ENCODE measurements around the gene SMYD3.

SMYD3 gene

DNA sequence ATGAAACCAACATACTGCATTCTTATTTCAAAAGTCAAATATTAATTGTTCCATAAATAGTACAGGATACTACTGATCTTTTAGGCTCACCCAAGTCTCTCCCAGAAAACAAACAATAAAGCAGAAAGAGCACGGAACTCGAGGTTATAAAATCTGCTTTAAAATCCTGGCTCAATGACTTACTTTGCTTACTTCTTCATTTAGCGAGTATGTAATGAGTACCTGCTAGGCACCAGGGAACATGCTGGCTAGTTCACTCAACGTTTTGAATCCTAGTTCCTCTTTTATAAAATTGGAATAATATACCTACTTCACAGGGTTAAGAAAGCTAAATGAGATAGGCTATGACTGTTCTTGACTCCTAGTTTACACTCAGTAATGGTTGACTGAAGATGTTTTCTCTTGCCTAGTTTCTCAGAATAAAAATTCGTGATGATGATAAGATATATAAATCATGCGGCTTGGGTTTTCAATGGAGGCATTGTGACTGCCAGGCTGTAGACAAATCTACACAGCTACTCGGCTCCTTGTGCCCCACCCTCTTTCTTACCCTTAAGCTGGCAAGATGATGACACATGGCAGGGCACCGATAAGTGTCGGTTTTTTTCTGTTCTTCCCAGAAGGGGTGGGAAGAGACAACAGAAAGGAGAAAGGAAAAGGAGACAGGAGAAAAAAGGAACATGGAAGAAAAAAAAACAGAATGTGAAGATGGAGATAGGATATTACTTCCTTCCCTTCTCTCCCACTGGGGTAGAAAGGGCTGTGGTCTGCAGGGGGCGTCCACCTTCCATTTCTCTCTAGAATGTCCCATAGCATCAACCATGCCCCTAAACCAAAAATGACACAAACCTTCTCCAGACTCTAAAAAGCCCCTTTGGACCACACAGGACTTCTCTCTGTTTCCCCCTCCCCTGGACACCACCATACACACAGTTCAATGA is 507.1 kb downstream of the SMYD3 start:
- Histone ChIP-seq H3K4me1 (no peaks in the 10 kb centered on the region), H3K27me3 (ENCODE audit: low read depth) (no peaks in the 10 kb centered on the region), H3K36me3 (replicated peaks) (no peaks in the 10 kb centered on the region), H3K4me3 (no peak overlapping the region), H3K9me3 (no peaks in the 10 kb centered on the region)
- no peak for DNase-seq (ENCODE audit: low spot score in 2 of 2)
- in situ Hi-C loops (cut with MboI; ENCODE audit: low sequenced_read_pairs): loop anchor here (5.0 to 25.0 kb wide), 2 partner anchors 488 to 843 kb away; no protein-coding TSS in a partner anchor

DNA sequence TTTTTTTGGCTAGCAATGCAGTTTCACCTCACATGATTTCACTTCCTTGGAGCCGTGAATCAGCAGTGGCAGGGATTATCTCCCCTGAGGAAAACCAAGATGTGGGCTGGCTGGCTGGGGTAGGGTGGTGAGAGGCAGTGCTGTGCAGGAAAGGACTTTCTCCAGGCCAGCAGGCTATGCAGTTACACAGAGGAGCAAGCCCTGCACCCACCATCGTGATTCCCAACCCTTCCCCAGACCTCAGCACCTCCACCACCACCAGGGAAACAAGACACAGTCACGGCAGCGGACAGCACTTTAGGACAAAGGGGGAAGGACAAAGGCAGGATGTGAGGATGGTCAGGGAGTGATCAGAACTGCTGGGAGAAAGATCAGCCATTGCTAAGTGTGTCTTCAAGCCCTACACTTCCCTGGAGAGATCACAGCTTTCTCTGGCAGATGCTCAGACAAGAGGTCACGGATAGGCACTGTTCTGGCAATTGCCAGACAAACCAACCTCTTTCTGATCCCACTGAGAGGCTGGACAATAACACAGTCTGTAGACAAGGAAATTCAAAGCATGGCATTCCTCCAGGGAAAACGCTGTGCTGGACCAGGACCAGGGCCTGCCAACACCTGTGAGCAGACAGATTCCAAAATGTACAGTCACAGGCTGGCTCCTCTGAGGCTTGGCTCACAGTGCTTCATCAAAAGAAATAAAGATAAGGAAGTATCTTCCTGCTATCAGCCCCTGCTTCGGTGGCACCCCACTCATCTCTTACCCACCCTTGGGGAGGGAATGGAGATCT is 509.4 kb downstream of the SMYD3 start:
- DNase-seq (ENCODE audit: low spot score in 2 of 2): no peak
- Histone ChIP-seq H3K4me1 (no peaks in the 10 kb centered on the region), H3K36me3 (replicated peaks) (no peaks in the 10 kb centered on the region), H3K9me3 (no peaks in the 10 kb centered on the region), H3K4me3 (no peak overlapping the region), H3K27me3 (ENCODE audit: low read depth) (no peaks in the 10 kb centered on the region)
- in situ Hi-C loops (cut with MboI; ENCODE audit: low sequenced_read_pairs): no loop called here

DNA sequence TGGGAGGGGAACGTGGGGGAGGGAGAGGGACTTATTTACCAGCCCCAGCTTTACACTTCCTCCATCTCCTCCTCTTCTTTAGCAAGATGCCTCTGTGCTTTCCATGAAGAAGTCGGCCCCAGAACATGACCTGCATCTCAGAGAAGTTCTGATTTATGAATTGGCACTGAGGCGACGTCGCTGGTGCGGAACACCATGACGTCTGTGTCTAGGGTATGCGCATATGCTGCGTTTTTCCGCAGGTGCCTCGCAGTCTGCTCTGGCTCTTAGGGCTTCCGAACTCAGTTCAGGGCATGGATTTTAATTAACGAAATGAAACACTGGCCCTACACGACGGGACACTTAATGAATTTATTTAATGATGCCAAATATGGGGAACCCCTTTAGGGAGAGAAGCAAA is 510.3 kb downstream of the SMYD3 start:
- H3K36me3 ChIP-seq (replicated peaks): no peaks in the 10 kb centered on the region
- H3K27me3 ChIP-seq (ENCODE audit: low read depth): no peaks in the 10 kb centered on the region
- DNase-seq (ENCODE audit: low spot score in 2 of 2): no peak
- no peaks in the 10 kb centered on the region for H3K9me3 ChIP-seq
- no peaks in the 10 kb centered on the region for H3K4me1 ChIP-seq
- no peak overlapping the region for H3K4me3 ChIP-seq
- in situ Hi-C loops (cut with MboI; ENCODE audit: low sequenced_read_pairs): no loop called here

DNA sequence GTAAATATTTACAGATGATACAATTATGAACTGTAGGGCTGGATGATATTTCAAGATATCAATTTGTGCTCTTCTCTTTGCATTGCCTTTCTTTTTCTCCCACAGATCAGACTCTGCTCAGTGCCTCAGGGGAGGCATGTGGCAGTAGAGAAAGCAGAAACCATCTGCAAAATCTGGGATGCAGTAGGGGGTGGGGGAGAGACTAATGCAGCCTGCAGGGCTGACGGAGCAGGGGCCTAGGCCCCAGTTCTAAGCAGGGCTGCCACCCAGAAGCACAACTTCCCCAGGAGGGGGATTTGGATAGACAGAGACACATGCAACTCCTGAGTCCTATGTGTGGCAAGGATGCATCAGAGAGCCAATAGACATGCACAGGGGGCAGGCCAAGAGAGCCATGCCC is 511.6 kb downstream of the SMYD3 start:
- in situ Hi-C loops (cut with MboI; ENCODE audit: low sequenced_read_pairs): no loop called here
- no peak for DNase-seq (ENCODE audit: low spot score in 2 of 2)
- H3K4me3 ChIP-seq: no peak overlapping the region
- H3K4me1 ChIP-seq: no peaks in the 10 kb centered on the region
- no peaks in the 10 kb centered on the region for H3K36me3 ChIP-seq (replicated peaks)
- no peaks in the 10 kb centered on the region for H3K9me3 ChIP-seq
- no peaks in the 10 kb centered on the region for H3K27me3 ChIP-seq (ENCODE audit: low read depth)

DNA sequence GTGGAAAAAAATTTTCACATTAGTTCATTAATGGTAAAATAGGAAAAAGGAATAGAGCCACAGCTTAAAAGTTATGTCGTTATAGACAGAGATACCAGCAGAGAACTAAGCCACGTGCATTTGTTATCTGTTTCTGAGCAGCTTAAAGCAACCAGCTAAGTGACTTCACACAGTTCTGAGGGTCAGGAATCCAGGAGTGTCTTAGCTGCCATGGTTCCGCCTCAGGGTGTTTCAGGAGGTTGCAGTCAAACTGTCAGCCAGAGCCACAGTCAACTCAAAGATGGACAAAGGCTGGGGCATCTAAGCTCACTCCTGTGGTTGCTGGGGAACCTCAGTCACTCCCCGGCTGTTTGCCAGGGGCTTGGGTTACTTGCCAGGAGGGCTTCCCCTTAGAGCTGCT is 515.8 kb downstream of the SMYD3 start:
- no peak for DNase-seq (ENCODE audit: low spot score in 2 of 2)
- no peak overlapping the region for H3K4me3 ChIP-seq
- in situ Hi-C loops (cut with MboI; ENCODE audit: low sequenced_read_pairs): no loop called here

DNA sequence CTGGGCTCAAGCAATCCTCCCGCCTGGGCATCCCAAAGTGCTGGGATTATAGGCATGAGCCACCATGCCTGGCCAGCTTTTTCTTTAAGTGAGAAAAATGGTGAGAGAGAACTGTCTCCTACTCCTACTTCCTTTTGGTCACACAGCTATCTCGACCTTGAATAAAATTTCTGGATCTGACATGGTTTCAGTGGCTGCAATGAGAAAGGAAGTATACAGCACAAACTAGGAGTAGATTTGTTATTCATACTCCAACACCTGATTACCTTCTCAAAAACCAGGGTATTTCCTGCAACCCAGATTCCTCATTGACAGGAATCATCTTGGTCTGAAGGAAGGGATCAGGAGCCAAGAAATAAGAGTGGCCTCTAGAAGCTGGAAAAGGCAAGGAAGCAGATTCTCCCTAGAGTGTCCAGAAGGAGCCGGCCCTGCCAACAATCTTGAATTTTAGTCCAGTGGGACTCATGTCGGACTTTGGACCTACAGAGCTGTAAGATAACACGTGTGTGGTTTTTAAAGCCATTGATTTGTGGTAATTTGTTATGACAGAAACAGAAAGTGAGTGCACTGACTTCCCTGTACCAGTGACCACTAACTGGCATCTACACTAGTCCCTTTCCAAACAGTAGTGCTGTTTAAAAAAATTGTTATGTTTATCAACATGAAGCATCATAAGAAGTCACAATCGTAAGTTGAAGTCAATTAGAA is 516.6 kb downstream of the SMYD3 start:
- in situ Hi-C loops (cut with MboI; ENCODE audit: low sequenced_read_pairs): no loop called here
- H3K4me1 ChIP-seq: no peaks in the 10 kb centered on the region
- no peaks in the 10 kb centered on the region for H3K36me3 ChIP-seq (replicated peaks)
- H3K4me3 ChIP-seq: no peak overlapping the region
- no peaks in the 10 kb centered on the region for H3K9me3 ChIP-seq
- DNase-seq (ENCODE audit: low spot score in 2 of 2): no peak
- H3K27me3 ChIP-seq (ENCODE audit: low read depth): no peaks in the 10 kb centered on the region

More for the DNA sequence above, 515.8 kb downstream of the SMYD3 start:
- Histone ChIP-seq H3K9me3 (no peaks in the 10 kb centered on the region), H3K27me3 (ENCODE audit: low read depth) (no peaks in the 10 kb centered on the region), H3K36me3 (replicated peaks) (no peaks in the 10 kb centered on the region), H3K4me1 (no peaks in the 10 kb centered on the region)

DNA sequence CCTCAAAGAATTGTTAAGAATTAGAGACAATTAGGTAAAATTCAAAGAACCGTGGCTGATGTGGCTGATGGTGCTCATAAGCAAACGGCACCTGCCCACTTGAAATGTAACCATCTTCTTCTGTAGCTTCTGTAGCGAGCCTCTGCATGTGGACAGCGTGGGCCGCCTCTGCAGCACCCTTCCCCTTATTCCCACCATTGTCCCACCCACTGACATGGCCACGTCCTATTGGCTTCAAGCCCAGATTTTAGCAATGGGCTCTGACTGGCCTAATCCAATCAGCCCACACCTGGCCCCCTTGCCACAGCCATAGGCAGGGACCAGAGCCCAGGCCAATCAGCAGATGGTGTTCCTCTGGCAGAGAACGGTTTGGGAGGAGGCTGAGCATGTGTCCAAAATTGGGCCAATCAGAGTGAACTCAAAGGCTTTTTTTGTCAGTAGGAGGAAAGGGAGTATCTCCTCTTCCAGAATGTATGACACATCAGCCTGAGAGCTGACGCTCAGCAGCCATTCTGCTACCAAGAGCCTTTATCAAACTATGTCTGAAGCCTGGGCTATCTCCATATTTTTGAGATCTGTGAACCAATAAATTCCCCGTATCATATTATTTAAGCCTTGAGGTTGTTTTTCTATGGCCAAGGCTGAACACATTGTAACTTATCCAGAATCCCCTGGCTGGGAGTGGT is 518.5 kb downstream of the SMYD3 start:
- DNase-seq (ENCODE audit: low spot score in 2 of 2): no peak
- Histone ChIP-seq H3K4me1 (no peaks in the 10 kb centered on the region), H3K4me3 (no peak overlapping the region), H3K27me3 (ENCODE audit: low read depth) (no peaks in the 10 kb centered on the region), H3K36me3 (replicated peaks) (no peaks in the 10 kb centered on the region), H3K9me3 (no peaks in the 10 kb centered on the region)
- in situ Hi-C loops (cut with MboI; ENCODE audit: low sequenced_read_pairs): no loop called here

DNA sequence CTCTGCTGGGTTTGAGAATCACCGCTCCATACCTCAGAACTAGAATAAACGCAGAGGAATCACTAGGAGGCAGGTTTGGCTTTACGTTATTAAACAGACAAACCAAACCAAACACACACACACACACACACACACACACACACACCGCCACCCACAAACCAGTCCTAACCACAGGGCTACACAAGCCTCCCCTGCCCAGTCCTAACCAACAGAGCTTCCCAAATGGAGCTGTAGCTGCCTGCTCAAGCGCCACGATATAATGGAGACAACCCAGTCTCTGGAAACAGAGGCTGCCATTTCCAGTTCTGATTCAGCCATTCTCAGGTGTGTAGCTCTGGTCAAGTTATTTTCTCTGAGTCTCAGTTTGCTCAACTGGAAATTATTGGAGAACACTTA is 519.1 kb downstream of the SMYD3 start:
- Histone ChIP-seq H3K36me3 (replicated peaks) (no peaks in the 10 kb centered on the region), H3K4me3 (no peak overlapping the region), H3K27me3 (ENCODE audit: low read depth) (no peaks in the 10 kb centered on the region), H3K4me1 (no peaks in the 10 kb centered on the region), H3K9me3 (no peaks in the 10 kb centered on the region)
- DNase-seq (ENCODE audit: low spot score in 2 of 2): no peak
- in situ Hi-C loops (cut with MboI; ENCODE audit: low sequenced_read_pairs): no loop called here

DNA sequence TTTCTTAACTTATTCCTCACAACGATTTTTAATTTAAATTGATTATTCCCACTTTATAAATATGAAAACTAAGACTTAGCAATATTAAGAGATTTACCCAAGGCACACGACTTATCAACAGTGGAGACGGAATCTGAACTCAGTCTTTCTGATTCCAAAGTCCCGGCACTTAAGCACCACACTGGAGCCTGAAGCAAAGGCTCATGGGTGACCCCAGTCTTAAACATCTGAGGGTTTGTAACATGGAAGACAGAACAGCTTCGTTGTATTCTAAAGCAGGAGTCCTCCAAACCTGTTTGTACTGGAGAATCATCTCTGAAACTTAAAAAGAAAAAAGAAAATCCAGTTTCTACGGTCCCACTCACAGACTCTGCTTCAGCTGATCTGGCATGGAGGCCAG is 519.5 kb downstream of the SMYD3 start:
- no peaks in the 10 kb centered on the region for H3K9me3 ChIP-seq
- no peak for DNase-seq (ENCODE audit: low spot score in 2 of 2)
- no peaks in the 10 kb centered on the region for H3K4me1 ChIP-seq
- no peaks in the 10 kb centered on the region for H3K36me3 ChIP-seq (replicated peaks)
- H3K4me3 ChIP-seq: no peak overlapping the region
- in situ Hi-C loops (cut with MboI; ENCODE audit: low sequenced_read_pairs): no loop called here
- no peaks in the 10 kb centered on the region for H3K27me3 ChIP-seq (ENCODE audit: low read depth)

DNA sequence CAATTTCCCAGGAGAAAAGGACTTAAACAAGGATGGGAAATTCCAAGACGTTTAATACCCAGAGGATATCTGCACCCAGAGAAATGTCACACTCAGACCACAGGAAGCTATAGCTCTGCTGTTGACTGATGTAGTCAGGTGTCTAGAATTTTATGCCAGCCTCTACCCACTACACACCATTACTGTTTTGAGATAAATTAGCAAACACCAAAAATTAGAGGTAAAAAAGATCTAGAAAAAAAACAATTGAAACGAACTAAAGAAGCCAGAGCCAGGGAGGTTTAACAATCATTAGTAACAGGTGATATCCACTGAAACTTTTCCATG is 519.9 kb downstream of the SMYD3 start:
- Histone ChIP-seq H3K27me3 (ENCODE audit: low read depth) (no peaks in the 10 kb centered on the region), H3K4me3 (no peak overlapping the region), H3K9me3 (no peaks in the 10 kb centered on the region), H3K36me3 (replicated peaks) (no peaks in the 10 kb centered on the region), H3K4me1 (no peaks in the 10 kb centered on the region)
- no peak for DNase-seq (ENCODE audit: low spot score in 2 of 2)
- in situ Hi-C loops (cut with MboI; ENCODE audit: low sequenced_read_pairs): no loop called here

DNA sequence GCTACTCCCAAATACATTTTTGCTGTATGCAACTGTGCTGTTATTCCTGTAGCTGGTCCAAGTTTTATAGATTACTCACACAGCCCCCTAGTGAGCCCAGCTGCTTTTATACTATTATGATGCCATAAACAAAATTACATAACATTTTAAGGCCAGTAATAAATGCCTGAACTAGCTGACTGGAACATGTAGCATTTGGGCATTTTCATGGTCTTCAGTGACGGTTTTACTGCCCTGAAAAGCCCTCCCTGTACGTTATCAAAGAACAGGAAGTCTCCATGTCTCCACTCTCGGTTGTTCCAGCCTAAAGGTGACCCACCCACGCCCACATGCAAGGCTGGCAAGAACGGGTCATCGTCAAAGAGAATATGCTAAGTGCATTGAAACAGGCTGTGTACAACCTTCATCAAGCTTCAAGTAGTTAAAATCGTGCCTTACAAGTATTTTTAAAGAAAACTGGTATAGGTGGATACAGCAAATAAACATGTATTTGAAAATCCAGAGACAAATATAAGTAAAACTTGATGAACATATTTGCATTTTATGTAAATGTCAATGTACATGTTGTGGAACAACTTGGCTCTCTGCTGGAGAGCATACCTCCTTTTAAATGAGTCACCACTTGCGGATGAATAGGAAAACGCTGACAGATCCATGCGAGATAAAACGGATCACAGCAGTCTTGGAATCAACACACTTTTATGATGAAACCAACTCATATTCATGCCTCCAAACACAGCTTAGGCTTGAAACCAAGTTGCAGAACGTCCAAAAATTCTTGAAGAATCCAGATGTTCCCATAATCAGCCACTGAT is 520.5 kb downstream of the SMYD3 start:
- no peak overlapping the region for H3K4me3 ChIP-seq
- no peaks in the 10 kb centered on the region for H3K9me3 ChIP-seq
- no peaks in the 10 kb centered on the region for H3K4me1 ChIP-seq
- H3K27me3 ChIP-seq (ENCODE audit: low read depth): no peaks in the 10 kb centered on the region
- H3K36me3 ChIP-seq (replicated peaks): no peaks in the 10 kb centered on the region
- DNase-seq (ENCODE audit: low spot score in 2 of 2): no peak
- in situ Hi-C loops (cut with MboI; ENCODE audit: low sequenced_read_pairs): no loop called here

DNA sequence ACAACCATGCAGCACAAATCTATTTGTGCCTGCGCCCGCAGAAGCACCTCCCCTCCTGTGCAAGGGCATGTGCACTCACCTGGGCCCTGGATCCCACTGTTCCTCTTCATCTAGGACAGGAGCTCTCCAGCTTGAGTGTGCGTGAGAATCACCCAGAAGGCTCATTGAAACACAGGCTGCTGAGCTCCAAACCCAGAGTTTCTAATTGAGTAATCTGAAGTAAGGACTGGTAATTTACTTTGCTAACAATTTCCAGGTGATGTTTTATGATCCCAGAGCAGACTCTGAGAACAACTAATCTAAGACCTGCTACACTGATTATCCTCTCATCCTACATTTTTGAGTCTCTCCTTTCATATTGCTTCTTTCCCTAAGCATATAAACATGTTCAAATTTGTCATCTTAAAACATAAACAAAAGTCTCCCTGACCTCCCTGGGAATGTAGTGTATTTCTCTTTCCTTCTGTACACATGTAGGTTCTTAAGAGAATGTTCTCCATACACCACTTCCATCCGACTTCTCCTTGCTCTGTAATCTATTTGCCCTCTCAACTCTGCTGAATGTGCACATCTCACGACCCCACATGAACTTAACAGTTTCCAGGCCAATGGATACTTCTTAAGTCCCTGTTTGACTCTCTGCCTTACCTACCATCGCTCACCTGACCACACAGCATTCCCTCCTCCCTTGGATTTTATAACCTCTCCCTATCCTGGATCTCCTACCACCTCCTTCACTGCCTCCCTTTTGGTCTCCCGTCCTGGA is 522.5 kb downstream of the SMYD3 start:
- in situ Hi-C loops (cut with MboI; ENCODE audit: low sequenced_read_pairs): no loop called here
- Histone ChIP-seq H3K4me1 (no peaks in the 10 kb centered on the region), H3K27me3 (ENCODE audit: low read depth) (no peaks in the 10 kb centered on the region), H3K9me3 (no peaks in the 10 kb centered on the region), H3K36me3 (replicated peaks) (no peaks in the 10 kb centered on the region), H3K4me3 (no peak overlapping the region)
- DNase-seq (ENCODE audit: low spot score in 2 of 2): no peak

Measured in HAP-1 (cell line).